NT2/D1 (cell line): ENCODE data around the gene STOX1.

Experiments
- SUZ12 ChIP-seq: IDR thresholded peaks from 2 replicates; pipeline ENCODE4 v1.6.1; 2011; ENCODE audit not compliant: insufficient read length, insufficient read depth; ENCODE audit errors: extremely low read depth
- YY1 ChIP-seq: IDR thresholded peaks from 2 replicates; pipeline ENCODE4 v1.6.1; 2011; ENCODE audit not compliant: insufficient read length, insufficient read depth
- ZNF274 ChIP-seq: IDR thresholded peaks from 2 replicates; pipeline ENCODE4 v1.6.1; 2011; ENCODE audit warnings: mild to moderate bottlenecking, low read depth, low read length

DNA sequence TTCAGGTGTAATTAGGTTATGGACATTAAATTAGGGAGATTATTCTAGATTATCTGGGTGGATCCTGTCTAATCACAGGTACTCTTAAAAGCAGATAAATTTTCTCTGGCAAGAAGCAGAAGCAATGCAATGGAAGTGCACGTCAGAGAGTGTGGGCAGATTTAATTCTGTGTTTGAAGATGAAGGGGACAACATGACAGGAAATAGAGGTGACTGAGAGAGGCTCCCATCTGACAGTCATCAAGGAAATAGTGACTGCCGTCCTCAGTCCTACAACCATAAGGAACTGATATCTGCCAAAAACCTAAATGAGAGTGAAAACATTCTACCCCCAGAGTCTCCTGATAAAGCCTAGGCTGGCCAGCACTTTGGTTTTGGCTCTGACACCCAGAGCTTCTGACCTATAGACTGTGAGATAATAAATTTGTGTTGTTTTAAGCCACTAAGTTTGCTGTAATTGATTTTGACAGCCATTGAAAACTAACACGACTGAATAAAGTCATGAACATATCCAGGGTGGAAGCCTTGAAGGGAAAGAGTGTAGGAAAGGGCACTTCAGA is 43.3 kb downstream of the STOX1 start:
- TF ChIP-seq SUZ12 (no peak), YY1 (no peak), ZNF274 (no peak)
